ENCODE measurements around the gene TWF2.
A peak's percentile ranks its signal among the peaks of the same experiment; 100 is the strongest.

The TWF2 gene

GRCh38 chr3:52238193-52238760 lies 681 bp downstream of the TWF2 start:
- peak in 2 of 58 donors; percentile 44 to 48 for DNase-seq

- peak in 44 of 58 donors; percentile 27 to 82 (median 51) for DNase-seq
Measured at GRCh38 chr3:52237657-52238172, 1.2 kb downstream of the TWF2 start.

GRCh38 chr3:52237006-52237656 lies 1.8 kb downstream of the TWF2 start:
- no peak for DNase-seq

GRCh38 chr3:52236424-52236886 lies 2.5 kb downstream of the TWF2 start:
- DNase-seq = no peak

- no peak for DNase-seq
Measured at GRCh38 chr3:52234516-52235447, 4.2 kb downstream of the TWF2 start.

- DNase-seq = peak in 37 of 58 donors; percentile 15 to 75 (median 44)
Measured at GRCh38 chr3:52233968-52234367, 5.0 kb downstream of the TWF2 start.

- no peak for DNase-seq
Measured at GRCh38 chr3:52233108-52233591, 5.8 kb downstream of the TWF2 start.

- DNase-seq = peak in 1 of 58 donors; percentile 14
Measured at GRCh38 chr3:52232279-52233107, 6.5 kb downstream of the TWF2 start.

GRCh38 chr3:52231502-52232278 lies 7.3 kb downstream of the TWF2 start:
- peak in 16 of 58 donors; percentile 19 to 58 (median 32) for DNase-seq

- DNase-seq = no peak
Measured at GRCh38 chr3:52230889-52231499, 8.0 kb downstream of the TWF2 start.

GRCh38 chr3:52230461-52230860 lies 8.5 kb downstream of the TWF2 start:
- DNase-seq = no peak

- DNase-seq = no peak
Measured at GRCh38 chr3:52229656-52230055, 9.3 kb downstream of the TWF2 start.

GRCh38 chr3:52228751-52229291 lies 10.1 kb downstream of the TWF2 start:
- no peak for DNase-seq

- DNase-seq = no peak
Measured at GRCh38 chr3:52228266-52228665, 10.7 kb downstream of the TWF2 start.

- DNase-seq = no peak
Measured at GRCh38 chr3:52227766-52228165, 11.2 kb downstream of the TWF2 start.

GRCh38 chr3:52227117-52227516 lies 11.8 kb downstream of the TWF2 start:
- no peak for DNase-seq

GRCh38 chr3:52226229-52226817 lies 12.6 kb downstream of the TWF2 start:
- DNase-seq = no peak

GRCh38 chr3:52225452-52226228 lies 13.3 kb downstream of the TWF2 start, which contains the start of gene TLR9:
TSS of gene TLR9 (minus strand) at chr3:52225645. CDS start at chr3:52225529, 116 bp downstream.
- no peak for DNase-seq
